ENCODE measurements around the gene THOC2.
"Not testable (repeated sequence)": the region's sequence is repeated elsewhere in the genome, so short reads cannot be mapped to it uniquely, and the experiment has no call there.

The THOC2 gene, protein sequence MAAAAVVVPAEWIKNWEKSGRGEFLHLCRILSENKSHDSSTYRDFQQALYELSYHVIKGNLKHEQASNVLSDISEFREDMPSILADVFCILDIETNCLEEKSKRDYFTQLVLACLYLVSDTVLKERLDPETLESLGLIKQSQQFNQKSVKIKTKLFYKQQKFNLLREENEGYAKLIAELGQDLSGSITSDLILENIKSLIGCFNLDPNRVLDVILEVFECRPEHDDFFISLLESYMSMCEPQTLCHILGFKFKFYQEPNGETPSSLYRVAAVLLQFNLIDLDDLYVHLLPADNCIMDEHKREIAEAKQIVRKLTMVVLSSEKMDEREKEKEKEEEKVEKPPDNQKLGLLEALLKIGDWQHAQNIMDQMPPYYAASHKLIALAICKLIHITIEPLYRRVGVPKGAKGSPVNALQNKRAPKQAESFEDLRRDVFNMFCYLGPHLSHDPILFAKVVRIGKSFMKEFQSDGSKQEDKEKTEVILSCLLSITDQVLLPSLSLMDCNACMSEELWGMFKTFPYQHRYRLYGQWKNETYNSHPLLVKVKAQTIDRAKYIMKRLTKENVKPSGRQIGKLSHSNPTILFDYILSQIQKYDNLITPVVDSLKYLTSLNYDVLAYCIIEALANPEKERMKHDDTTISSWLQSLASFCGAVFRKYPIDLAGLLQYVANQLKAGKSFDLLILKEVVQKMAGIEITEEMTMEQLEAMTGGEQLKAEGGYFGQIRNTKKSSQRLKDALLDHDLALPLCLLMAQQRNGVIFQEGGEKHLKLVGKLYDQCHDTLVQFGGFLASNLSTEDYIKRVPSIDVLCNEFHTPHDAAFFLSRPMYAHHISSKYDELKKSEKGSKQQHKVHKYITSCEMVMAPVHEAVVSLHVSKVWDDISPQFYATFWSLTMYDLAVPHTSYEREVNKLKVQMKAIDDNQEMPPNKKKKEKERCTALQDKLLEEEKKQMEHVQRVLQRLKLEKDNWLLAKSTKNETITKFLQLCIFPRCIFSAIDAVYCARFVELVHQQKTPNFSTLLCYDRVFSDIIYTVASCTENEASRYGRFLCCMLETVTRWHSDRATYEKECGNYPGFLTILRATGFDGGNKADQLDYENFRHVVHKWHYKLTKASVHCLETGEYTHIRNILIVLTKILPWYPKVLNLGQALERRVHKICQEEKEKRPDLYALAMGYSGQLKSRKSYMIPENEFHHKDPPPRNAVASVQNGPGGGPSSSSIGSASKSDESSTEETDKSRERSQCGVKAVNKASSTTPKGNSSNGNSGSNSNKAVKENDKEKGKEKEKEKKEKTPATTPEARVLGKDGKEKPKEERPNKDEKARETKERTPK (N-terminal part only)

DNA sequence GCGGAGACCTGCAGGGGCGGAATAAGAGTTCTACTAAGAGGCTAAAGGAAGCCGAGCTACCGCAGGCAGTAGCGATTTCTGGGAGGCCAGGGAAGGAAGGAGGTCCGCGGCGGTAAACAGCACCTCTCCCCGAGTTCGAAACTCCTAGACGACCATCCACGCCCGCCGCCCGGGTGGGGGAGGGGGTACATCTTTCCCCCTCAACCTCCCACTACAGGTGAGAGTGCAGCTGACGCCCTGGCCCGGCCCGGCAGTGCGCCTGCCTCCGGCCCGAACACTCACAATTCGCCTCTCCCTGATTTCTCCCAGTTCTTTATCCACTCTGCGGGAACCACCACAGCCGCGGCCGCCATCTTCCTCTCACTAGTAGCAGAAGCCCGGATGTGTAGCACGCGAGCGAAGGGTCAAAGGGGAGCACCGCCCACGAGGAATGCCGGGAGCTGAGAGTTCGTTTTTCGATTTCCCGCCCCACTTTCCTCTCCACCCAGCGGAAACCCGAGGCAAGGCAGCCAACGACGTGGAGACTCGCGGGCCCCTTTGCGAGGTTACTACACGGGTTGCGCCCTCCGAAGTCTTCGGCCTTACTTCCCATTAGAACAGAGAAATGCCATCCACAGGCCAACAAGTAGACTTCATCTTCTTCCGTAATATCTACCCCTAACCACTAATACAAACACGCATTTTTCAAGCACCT is at the start of gene THOC2:
TSS of gene THOC2 (minus strand) at position 383 of the 694 bp plus-strand sequence. CDS start at position 353, 30 bp downstream.
- peak; percentile 83 for DNase-seq (ENCODE audit: low spot score)

DNA sequence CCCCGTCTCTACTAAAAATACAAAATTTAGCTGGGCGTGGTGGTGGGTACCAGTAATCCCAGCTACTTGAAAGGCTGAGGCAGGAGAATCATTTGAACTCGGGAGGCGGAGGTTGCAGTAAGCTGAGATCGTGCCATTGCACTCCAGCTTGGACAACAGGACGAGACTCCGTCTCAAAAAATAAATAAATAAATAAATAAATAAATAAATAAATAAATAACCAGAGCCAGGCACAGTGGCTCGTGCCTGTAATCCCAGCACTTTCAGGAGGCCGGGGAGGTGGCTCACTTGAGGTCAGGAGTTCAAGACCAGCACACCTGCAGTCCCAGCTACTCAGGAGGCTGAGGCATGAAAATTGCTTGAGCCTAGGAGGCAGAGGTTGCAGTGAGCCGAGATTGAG is 48.9 kb upstream of the THOC2 start:
- DNase-seq (ENCODE audit: low spot score): not testable (repeated sequence)

DNA sequence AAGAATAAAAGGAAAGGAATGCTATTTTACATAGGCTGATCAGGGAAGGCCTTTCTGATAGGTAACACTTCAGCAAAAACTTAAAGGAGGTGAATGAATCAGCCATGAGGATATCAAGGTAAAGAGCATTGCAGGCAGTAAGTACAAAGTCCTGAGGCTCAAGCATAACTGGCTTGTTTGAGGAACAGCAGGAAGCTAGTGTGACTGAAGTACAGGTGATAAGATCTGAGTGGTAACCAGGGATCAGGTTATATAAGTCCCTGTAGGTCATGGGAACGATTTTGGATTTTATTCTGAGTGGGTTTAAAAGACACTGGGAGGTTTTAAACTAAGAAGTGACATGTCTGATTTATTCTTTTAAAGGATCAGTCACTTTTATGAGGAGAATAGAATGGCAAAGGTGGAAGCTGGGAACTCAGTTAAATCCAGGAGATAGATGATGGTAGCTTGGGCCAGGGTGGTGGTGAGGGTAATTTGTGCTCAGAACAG is 47.1 kb upstream of the THOC2 start:
- no peak for DNase-seq (ENCODE audit: low spot score)

DNA sequence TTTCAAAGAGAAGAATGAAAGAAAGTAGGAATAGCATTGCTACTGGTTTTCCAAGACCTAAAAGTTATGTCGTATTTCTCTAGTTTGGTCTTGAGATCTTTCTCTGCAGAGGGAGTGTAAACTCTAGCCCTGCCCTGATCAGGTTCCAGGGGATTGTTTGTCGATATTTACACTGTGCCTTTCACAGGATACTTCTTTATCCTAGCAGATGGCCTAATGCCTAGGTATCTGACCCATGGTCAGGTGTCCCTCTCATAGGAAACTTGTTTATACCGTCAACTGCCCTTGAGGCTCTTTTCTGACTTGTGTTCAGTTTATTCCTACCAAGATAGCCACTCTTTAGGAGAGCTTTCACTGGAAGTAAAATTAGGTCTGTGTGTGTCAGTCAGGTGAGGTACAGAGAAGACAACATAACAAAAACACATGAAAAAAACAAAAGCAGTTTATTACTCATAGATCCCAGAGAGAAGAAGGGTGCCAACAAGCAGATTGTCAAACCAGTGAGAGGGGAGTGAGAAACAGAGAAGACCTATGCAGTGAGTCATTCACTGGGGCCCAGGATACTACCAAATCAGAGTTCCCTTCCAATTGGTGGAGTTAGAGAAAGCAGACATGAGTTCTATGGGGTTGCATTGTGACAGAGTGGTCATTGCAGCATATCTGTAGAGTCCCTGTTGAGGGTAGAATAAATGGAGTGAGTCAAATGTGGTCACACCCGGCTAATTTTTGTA is 40.6 kb upstream of the THOC2 start:
- DNase-seq (ENCODE audit: low spot score): no peak

DNA sequence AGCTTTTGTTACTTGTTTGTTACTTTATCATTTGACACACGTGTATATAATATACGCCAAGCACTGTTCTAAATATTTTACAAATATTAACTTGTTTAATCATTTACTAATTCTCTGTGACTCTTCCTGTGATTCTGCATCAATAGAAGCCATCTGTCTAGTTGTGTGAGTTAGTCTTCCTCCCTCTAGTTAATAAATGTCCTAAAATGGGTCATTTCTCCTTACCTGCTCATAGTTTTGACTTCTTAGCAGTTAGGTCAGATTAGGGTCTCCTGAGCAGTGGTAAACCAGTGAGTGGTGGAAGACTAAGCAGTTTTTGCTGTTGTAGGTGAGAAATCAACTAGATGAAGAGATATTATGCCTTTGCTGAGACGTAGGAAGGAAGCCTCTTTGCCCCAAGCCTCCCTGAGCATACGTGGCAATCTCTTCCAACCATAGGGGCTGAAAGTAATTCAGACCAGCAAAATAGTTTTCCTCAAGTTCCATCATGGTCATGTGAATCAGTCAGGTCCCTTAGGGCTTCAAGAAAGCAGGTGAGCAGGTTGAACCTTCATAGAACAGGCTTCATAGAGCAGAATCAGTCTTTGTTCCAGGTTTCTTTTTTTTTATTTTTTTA is 38.7 kb upstream of the THOC2 start:
- no peak for DNase-seq (ENCODE audit: low spot score)

DNA sequence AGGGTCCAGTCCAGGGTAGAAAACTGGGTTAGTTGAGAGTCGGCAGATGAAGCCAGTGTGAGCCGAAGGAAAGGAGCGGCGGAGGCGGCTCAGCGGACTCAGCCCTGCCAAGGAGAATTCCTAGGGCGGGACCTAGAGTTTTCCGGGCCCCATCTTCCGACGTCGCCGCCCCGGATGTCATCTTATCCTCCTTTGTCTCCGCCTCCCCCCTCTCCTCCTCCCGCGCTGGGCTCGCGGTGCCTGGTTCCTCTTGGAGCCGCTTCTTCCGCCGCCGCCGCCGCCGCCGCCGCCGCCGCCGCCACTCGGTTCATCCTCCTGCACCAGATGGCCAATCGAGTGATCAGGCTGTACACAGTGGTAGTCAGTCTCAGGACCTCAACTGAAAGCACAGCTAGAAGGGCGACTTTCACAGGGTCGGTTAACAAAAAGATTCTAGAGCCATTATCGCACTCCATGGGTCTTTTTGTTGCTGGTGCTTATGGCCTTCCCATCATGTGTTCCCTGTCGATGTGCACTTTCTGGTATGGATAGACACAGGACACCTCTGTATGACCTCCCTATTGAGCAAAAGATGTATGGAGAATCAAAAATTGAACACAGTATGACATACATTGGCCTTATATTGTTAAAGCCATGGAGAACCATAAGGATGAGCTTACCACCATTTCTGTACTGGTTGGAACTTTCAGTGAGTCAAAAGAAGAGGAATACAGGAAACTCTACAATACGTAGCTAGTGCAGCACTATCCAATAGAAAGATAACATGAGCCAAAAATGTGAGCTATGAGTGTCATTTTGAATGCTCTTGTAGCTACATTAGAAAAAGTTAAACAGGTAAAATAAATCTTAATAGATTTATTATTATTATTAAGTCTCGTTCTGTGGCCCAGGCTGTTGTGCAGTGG is 32.4 kb upstream of the THOC2 start:
- peak; percentile 90 for DNase-seq (ENCODE audit: low spot score)

DNA sequence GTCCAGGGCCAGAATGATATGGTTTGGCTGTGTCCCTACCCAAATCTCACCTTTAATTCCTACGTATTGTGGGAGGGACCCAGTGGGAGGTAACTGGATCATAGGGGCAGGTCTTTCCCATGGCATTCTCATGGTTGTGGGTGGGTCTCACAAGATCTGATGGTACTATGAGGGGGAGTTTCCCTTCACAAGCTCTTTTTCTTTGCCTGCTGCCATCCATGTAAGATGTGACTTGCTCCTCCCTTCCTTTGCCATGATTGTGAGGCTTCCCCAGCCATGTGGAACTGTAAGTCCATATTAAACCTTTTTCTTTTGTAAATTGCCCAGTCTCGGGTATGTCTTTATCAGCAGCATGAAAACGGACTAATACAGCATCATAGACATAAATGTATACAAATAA is 27.0 kb upstream of the THOC2 start:
- DNase-seq (ENCODE audit: low spot score): not testable (repeated sequence)

DNA sequence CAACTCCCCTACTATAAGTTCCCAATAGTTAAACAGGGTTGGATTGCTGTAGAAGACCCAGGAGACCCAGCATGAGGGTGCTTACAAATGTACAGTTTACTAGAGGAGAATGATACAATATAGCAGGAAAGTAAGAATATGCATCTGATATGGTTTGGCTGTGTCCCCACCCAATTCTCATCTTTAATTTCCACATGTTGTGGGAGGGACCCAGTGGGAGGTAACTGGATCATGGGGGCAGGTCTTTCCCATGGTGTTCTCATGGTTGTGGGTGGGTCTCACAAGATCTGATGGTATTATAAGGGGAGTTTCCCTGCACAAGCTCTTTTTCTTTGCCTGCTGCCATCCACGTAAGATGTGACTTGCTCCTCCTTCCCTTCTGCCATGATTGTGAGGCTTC is 24.9 kb upstream of the THOC2 start:
- not testable (repeated sequence) for DNase-seq (ENCODE audit: low spot score)

DNA sequence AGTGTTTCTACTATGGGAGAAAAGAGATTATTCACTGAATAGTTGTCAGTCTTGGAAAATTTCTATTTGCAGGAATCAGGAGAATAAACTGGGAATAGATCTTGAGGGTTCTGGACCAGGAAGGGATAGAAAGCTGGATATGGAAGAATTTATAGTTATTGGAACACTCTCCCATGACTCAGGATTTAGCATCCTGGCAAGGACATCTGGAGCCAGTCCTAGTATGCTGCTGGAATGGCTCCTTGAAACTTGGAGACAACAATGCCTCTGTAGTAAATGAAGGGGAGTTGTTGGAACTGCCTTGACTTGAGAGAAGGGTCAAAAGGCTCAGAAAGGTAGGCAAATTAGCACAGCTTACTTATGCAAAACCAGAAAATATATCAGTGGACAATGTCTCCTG is 23.5 kb upstream of the THOC2 start:
- no peak for DNase-seq (ENCODE audit: low spot score)

DNA sequence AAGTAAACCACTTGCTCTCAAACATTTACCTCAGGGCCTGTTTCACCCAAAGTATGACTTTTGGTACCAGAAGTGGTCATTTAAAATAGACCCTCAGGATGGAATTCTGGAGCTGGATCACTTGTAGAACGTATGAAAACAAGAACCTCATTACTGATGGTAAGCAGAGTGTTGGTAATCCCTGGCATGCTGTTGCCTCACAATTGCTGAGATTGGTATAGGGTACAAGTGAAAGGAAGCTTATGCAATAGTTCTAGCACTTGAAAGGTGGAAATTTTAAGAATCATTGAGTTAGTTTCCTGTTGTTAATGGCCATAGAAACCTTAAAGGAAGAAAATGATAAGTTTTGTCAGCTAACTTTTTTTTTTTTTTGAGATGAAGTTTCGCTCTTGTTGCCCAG is 22.3 kb upstream of the THOC2 start:
- no peak for DNase-seq (ENCODE audit: low spot score)

DNA sequence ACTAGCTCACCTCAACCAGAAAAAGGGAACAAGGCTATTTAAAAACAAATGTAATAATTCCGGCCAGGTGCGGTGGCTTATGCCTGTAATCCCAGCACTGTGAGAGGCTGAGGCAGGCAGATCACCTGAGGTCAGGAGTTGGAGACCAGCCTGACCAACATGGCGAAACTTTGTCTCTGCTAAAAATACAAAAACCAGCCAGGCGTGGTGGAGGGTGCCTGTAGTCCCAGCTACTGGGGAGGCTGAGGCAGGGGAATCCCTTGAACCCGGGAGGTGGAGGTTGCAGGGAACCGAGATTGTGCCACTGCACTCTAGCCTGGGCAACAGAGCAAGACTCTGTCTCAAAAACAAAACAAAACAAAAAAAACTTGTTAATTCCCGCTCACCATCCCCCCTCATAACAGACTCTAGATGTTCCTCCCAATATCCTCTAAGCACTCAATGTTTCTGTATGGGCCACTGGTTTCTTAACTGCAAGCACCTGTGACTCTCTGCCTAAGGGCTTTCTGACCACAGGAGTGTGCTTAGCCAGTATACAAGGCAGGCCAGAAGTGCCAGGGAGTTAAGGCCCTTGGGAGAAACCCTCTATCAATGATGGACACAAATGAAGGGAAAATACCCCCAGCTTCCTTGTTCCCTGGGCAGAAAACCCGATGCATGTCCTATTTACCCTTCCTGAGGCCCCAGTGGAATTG is 21.0 kb upstream of the THOC2 start:
- DNase-seq (ENCODE audit: low spot score): no peak

DNA sequence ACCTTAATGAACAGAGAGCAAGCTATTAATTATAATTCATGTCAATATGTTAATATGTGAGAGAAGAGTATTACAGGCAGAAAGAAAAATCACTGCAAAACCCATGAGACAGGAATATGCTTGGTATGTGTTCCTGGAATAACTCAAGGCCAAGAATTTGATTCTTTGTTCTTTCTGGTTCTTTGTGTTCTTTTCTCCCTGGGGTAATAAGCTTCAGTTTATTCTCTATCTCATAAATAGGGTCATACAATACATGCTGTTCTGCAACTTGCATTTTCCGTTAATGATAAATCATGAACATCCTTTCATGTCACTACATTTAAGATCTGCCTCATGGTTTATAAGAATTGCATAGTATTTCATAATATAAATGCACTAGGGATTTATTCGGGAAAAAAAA is 16.8 kb upstream of the THOC2 start:
- no peak for DNase-seq (ENCODE audit: low spot score)

DNA sequence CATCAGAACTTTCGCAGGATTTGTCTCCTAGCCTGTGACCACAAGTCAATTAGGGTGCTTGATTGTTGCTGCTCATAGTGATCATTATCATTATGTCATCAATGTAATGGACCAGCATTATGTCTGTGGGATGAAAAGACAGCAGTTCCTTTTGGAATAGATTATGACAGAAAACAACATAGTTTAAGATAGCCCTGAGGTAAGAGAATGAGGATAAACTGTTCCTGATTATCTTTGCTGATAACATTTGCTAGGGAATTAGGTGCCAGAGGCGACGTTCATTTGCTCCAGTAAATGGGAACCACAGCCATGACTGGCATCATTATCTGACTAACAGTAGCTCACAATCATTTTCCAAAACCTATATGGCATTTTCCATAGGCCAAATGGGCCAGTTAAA is 12.7 kb upstream of the THOC2 start:
- DNase-seq (ENCODE audit: low spot score): no peak

DNA sequence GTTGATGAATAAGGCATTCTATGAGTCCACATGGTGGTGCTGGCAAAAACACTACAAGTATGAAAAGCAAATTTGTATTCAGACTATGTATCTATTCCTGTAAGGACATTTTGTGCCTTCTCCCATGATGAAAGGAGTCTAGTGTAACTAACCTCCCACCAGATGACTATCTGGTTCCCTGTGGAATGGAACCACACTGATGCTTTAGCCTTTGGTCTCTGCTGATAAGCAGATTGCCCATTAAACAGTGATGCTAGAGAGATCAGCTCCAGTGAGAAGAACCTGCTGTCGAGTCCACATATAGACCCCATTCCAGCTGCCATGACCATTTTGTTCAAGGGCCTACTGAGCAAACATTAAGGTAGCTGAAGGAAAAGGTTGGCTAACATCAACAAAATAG is 10.5 kb upstream of the THOC2 start:
- DNase-seq (ENCODE audit: low spot score): no peak

DNA sequence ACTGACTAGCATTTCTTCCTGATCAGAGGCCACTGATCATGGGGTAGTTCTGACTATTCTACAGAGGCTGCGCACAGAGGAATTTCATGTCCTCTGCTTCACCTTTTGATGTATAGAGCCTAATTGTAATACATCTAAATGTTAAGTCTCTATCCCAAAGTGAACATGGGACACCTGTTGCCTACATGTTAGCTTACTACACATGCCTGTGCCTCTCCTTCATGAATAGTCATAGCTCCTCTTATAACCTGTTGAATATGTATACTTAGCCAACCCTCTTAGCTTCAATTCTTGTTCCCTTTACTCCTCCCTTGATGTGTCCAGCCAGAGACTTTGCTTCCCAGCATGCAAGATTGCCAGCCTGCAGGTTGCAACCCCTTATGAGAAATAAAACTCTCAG is 9.6 kb upstream of the THOC2 start:
- no peak for DNase-seq (ENCODE audit: low spot score)

DNA sequence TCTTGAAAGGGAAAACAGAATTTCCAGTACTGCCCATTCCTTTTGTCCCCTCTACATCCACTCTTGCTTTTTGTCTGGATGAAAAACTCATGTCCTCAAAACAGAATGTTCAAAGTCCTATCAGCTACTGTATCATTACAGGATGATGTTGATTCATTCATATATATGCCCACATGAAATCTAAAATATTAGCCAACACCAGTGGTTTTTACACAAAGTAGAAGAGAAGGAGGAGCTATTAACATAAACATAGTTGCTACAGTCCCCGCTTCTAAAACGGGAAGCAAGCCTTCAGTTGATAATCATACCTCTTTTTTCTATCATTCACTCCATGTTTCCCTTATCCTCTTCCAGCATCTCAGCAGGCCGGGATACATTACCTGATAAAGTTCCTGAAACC is 7.7 kb upstream of the THOC2 start:
- no peak for DNase-seq (ENCODE audit: low spot score)

DNA sequence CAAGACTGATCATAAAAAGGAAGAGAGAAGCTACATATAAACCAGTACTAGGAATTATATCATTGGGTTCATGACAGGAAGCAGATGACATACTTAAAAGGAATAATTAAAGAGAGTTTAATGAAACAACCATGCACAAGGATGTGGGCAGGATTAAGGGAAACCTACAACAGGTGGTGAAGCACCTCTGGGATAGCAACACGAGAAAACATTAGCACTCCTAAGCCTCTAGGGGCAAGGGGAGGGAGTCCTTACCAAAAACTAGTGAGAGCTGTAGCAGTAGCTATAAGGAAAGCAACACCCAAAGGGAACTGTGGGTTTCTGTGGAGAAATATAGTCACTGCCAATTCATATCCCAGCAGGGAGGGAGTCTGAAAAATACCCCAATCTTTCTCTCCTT is 7.2 kb upstream of the THOC2 start:
- DNase-seq (ENCODE audit: low spot score): no peak

DNA sequence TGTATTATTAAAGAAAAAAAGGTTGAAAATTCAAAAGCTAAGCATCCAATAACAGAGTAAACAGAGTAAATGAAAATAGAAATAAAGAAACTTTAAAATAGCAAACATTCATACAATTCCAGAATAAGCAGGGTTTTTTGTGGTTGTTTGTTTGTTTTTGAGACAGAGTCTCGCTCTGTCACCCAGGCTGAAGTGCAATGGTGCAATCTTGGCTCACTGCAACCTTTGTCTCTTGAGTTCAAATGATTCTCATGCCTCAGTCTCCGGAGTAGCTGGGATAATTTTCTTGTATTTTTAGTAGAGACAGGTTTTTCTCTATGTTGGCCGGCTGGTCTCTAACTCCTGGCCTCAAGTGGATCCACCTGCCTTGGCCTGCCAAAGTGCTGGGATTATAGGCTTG is 6.6 kb upstream of the THOC2 start:
- DNase-seq (ENCODE audit: low spot score): no peak
